SJSA1 (cell line): ENCODE results near the gene VIL1. TPM values are rescaled to one million over a fixed set of nuclear protein-coding genes. Genes with fewer than 3 reads are reported as not detected.

ENCODE experiments used
- DNase-seq, 2 experiments: peaks; one replicate each; pipeline ENCODE4 v3.0.0-alpha.2; 2015 to 2020; ENCODE audit warnings: low spot score in 2 of 2, low read depth in 1 of 2
- H3K27ac ChIP-seq: fragments of 250-450 bp; sonication (Bioruptor Pico); 2 replicates; pipeline ENCODE4 v1.5.1; 2020; ENCODE audit warnings: mild to moderate bottlenecking, moderate library complexity
- H3K27me3 ChIP-seq: fragments of 250-450 bp; sonication (Bioruptor Pico); replicated peaks from 2 replicates; pipeline ENCODE4 v1.5.1; 2020; ENCODE audit warnings: mild to moderate bottlenecking, moderate library complexity
- H3K36me3 ChIP-seq: fragments of 250-450 bp; sonication (Bioruptor Pico); 2 replicates; pipeline ENCODE4 v1.5.1; 2020; ENCODE audit warnings: mild to moderate bottlenecking
- H3K4me1 ChIP-seq: fragments of 250-450 bp; sonication (Bioruptor Pico); replicated peaks from 2 replicates; pipeline ENCODE4 v1.6.1; 2021; ENCODE audit warnings: mild to moderate bottlenecking
- H3K4me3 ChIP-seq: fragments of 250-450 bp; sonication (Bioruptor Pico); 2 replicates; pipeline ENCODE4 v1.5.1; 2020; ENCODE audit warnings: mild to moderate bottlenecking
- H3K9me3 ChIP-seq: fragments of 250-450 bp; sonication (Bioruptor Pico); replicated peaks from 2 replicates; pipeline ENCODE4 v1.5.1; 2020; ENCODE audit warnings: mild to moderate bottlenecking
- total RNA-seq: library from RNA; depleted of rRNA; stranded (reverse); fragments of >200 nt; shearing (Covaris generic); gene quantifications from 2 replicates; pipeline ENCODE4 v1.2.3, GENCODE V29; 2014

The VIL1 gene
- total RNA-seq, 1 experiment from 2014 or later: not detected

GRCh38 chr2:218397820-218398436 lies 21.0 kb upstream of the VIL1 start:
- H3K27ac ChIP-seq: no peak overlapping the region
- no peaks in the 10 kb centered on the region for H3K9me3 ChIP-seq
- H3K36me3 ChIP-seq: peaks cover 21% of the 10 kb centered on the region
- no peaks in the 10 kb centered on the region for H3K27me3 ChIP-seq
- H3K4me3 ChIP-seq: no peak overlapping the region
- DNase-seq: no peak
- peaks cover 31% of the 10 kb centered on the region for H3K4me1 ChIP-seq

DNA sequence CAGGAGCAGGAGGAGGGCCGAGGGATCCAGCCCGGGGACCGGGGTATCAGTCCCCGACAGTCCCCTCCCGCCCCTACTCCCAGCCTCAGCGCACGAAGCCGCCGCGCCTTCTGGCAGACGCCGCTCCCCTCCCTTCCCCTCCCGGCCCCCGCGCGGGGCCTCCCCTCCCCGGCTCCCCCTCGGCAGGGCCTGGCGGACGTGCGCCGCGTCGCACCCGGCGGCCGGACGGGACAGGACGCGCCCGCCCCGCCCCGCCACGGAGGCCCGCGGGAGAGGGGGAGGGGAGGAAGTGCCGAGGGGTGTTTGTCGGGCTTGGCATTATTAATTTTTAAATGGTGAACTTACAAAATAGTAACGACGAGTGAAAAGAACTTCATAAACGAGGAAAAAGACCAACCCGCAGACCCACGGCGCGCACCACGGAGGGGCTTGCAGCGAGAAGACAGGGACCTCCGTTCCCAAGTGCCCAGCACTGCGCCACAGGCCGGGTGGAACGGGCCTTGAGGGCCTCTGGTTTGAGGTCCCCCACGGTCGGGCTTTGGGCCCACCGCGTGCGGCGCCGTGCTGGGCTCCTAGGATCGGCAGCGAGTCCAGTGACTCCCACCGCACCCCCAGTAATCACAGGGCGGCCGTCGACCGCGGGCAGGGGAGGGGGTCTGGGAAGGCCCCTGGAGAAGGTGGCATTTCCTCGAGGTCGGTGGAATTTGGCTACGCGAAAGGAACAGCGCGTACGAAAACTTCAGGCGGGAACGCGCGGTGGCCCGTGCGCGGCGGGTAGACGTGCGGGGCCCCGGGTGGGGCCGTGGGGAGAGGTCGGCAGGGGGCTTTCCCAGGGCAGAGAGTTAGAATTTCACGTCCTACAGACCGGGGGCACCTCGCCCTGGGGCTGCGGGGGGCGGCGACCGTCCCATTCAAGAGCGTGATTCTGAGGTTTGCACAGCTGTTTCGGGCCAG lies 20.2 kb upstream of the VIL1 start:
- DNase-seq: no peak
- H3K4me3 ChIP-seq: peak overlapping the region; percentile 86
- peaks cover 31% of the 10 kb centered on the region for H3K4me1 ChIP-seq

GRCh38 chr2:218399391-218400166 lies 19.3 kb upstream of the VIL1 start, which contains the start of gene CTDSP1:
TSS of gene CTDSP1 (plus strand) at chr2:218399868. CDS start at chr2:218400091, 223 bp downstream.
- DNase-seq: peak; percentile 93 to 96
- Histone ChIP-seq H3K36me3 (peaks cover 37% of the 10 kb centered on the region), H3K27ac (peak within 1 kb of the TSS; percentile 92), H3K4me3 (peak within 1 kb of the TSS; percentile 86), H3K4me1 (peaks cover 31% of the 10 kb centered on the region), H3K9me3 (no peaks in the 10 kb centered on the region), H3K27me3 (no peaks in the 10 kb centered on the region)

More for the DNA sequence above, 20.2 kb upstream of the VIL1 start:
- Histone ChIP-seq H3K36me3 (peaks cover 29% of the 10 kb centered on the region), H3K27ac (peak overlapping the region; percentile 54), H3K9me3 (no peaks in the 10 kb centered on the region), H3K27me3 (no peaks in the 10 kb centered on the region)

DNA sequence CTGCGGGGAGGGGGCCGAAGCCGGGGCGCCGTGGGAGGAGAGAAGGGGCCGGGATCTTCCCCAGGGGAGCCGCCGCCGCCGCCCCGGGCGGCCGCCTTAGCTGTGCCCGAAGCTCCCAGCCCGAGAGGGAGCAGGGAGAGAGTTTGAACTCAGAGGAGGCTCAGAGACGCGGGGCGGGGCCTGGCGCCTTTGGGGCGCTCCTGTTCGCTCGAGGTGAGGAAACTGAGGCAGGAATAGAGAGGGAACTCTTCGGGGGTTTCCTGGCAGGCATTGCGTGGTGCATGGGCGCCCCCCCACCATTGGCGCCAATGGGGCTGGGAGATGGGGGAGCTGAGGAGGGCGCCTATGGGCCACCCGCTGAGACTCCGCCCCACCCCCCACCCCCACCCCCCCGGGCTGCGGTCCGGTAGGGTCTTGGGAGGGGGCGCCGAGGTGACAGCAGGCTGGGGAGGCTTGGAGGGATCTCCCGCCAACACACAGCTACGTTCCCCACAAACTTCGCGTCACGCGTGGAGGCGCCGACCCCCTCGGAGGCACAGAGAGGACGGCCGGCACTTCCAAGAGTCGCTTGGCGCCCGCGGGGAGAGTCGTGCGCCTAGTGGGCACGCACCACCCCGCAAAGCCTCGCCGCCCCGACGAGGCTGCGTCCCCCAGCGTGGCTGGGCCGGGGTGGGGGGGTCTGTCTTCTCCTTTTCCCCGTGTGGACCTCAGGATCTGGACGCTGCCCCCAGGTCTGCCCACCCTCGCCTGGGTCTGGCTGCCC lies 18.6 kb upstream of the VIL1 start:
- no peaks in the 10 kb centered on the region for H3K27me3 ChIP-seq
- H3K27ac ChIP-seq: peak overlapping the region; percentile 92
- peaks cover 43% of the 10 kb centered on the region for H3K36me3 ChIP-seq
- peaks cover 34% of the 10 kb centered on the region for H3K4me1 ChIP-seq
- DNase-seq: peak in 1 of 2 experiments; percentile 57
- H3K9me3 ChIP-seq: no peaks in the 10 kb centered on the region
- H3K4me3 ChIP-seq: peak overlapping the region; percentile 86

DNA sequence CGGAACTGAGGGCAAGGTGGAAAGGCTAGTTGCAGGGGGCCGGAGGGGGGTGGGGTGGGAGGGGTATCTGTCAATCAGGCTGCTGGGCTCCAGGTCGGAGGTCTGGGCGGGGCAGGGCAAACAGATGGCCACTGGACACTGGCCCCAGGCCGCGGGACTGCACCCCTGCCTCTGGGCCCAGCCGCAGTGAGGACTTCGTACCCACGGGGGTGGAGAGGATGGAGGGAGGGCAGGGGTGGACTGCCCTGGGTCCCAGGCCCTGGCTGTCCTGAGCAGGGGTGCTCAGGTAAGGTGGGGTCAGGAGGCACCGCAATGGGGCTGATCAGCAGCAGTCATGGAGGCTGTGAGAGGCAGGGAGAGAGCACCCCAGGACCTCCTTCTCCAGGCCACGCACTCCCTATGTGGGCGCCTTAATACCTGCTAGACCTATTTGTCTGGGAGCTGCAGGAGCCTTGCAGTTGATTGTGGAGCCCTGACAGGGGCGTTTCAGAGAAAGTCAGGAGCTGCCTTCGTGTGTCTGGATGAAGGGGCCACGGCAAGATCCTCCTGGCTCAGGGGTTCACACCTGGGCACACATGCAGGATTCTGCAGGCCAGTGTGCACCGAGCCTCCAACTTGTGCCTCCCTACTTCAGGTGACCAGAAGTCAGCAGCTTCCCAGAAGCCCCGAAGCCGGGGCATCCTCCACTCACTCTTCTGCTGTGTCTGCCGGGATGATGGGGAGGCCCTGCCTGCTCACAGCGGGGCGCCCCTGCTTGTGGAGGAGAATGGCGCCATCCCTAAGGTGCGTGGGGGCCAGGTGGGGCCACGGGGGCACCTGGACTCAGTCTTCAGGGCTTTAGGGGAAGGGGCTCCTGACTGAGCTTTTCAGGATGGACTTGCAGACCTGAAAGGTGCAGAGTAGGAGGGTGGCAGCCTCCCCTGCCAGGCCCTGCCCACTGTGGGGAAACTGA lies 17.7 kb upstream of the VIL1 start:
- Histone ChIP-seq H3K9me3 (no peaks in the 10 kb centered on the region), H3K27me3 (no peaks in the 10 kb centered on the region), H3K4me3 (peak overlapping the region; percentile 86), H3K4me1 (peaks cover 37% of the 10 kb centered on the region), H3K36me3 (peaks cover 49% of the 10 kb centered on the region), H3K27ac (no peak overlapping the region)
- DNase-seq: no peak

GRCh38 chr2:218401890-218402289 lies 17.0 kb upstream of the VIL1 start:
- Histone ChIP-seq H3K4me1 (peaks cover 36% of the 10 kb centered on the region), H3K36me3 (peaks cover 49% of the 10 kb centered on the region), H3K4me3 (no peak overlapping the region), H3K9me3 (no peaks in the 10 kb centered on the region), H3K27me3 (no peaks in the 10 kb centered on the region), H3K27ac (no peak overlapping the region)
- no peak for DNase-seq

DNA sequence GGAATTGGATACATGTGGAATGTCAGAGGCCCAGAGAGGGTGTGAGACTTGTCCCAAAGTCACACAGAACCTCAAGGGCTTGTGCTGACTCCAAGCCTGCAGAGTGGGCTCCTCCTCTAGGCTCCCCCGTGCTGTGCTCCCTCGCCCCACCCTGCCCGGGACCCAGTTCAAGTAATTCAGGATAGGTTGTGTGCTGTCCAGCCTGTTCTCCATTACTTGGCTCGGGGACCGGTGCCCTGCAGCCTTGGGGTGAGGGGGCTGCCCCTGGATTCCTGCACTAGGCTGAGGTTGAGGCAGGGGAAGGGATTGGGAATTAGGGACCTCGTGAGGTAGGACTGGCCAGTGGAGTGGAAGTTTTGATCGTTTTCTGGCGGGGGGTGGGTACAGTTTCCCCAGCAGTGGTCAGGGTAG lies 16.4 kb upstream of the VIL1 start:
- Histone ChIP-seq H3K27me3 (no peaks in the 10 kb centered on the region), H3K4me1 (peaks cover 36% of the 10 kb centered on the region), H3K9me3 (no peaks in the 10 kb centered on the region), H3K36me3 (peaks cover 49% of the 10 kb centered on the region), H3K4me3 (no peak overlapping the region), H3K27ac (no peak overlapping the region)
- DNase-seq: no peak

DNA sequence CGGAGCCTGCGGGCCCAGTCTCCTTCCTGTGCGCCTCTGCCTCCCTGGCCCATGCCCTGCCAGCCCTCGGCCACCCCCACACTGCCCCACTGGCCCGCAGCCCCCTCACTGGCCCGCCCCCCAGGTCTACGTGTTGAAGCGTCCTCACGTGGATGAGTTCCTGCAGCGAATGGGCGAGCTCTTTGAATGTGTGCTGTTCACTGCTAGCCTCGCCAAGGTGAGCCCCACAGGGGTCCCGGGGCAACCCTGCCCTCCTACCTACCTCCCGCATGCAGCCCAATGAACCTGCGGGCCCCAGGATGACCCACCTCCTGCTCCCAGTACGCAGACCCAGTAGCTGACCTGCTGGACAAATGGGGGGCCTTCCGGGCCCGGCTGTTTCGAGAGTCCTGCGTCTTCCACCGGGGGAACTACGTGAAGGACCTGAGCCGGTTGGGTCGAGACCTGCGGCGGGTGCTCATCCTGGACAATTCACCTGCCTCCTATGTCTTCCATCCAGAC lies 16.0 kb upstream of the VIL1 start:
- H3K27ac ChIP-seq: no peak overlapping the region
- H3K4me3 ChIP-seq: no peak overlapping the region
- peaks cover 49% of the 10 kb centered on the region for H3K36me3 ChIP-seq
- peaks cover 36% of the 10 kb centered on the region for H3K4me1 ChIP-seq
- H3K27me3 ChIP-seq: no peaks in the 10 kb centered on the region
- H3K9me3 ChIP-seq: no peaks in the 10 kb centered on the region
- DNase-seq: no peak

DNA sequence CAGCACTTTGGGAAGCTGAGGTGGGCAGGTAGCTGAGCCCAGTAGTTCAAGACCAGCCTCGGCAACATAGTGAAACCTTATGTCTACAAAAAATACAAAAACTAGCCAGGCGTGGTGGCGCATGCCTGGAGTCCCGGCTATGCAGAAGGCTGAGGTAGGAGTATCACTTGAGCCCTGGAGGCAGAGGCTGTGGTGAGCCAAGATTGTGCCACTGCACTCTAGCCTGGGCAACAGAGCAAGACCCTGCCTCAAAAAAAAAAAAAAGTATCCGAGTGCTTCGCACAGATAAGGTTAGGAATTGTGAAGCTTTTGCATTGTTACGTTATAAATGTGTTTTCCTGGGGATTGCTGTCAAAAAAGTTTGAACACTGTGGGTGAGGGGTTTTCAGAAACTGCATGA lies 15.1 kb upstream of the VIL1 start:
- Histone ChIP-seq H3K27ac (no peak overlapping the region), H3K27me3 (no peaks in the 10 kb centered on the region), H3K4me3 (no peak overlapping the region), H3K9me3 (no peaks in the 10 kb centered on the region), H3K36me3 (peaks cover 49% of the 10 kb centered on the region), H3K4me1 (peaks cover 33% of the 10 kb centered on the region)
- no peak for DNase-seq

DNA sequence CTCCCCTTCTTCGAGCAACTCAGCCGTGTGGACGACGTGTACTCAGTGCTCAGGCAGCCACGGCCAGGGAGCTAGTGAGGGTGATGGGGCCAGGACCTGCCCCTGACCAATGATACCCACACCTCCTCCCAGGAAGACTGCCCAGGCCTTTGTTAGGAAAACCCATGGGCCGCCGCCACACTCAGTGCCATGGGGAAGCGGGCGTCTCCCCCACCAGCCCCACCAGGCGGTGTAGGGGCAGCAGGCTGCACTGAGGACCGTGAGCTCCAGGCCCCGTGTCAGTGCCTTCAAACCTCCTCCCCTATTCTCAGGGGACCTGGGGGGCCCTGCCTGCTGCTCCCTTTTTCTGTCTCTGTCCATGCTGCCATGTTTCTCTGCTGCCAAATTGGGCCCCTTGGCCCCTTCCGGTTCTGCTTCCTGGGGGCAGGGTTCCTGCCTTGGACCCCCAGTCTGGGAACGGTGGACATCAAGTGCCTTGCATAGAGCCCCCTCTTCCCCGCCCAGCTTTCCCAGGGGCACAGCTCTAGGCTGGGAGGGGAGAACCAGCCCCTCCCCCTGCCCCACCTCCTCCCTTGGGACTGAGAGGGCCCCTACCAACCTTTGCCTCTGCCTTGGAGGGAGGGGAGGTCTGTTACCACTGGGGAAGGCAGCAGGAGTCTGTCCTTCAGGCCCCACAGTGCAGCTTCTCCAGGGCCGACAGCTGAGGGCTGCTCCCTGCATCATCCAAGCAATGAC lies 14.4 kb upstream of the VIL1 start:
- no peak for DNase-seq
- peaks cover 49% of the 10 kb centered on the region for H3K36me3 ChIP-seq
- no peaks in the 10 kb centered on the region for H3K9me3 ChIP-seq
- no peak overlapping the region for H3K27ac ChIP-seq
- peaks cover 26% of the 10 kb centered on the region for H3K4me1 ChIP-seq
- H3K27me3 ChIP-seq: no peaks in the 10 kb centered on the region
- H3K4me3 ChIP-seq: no peak overlapping the region

DNA sequence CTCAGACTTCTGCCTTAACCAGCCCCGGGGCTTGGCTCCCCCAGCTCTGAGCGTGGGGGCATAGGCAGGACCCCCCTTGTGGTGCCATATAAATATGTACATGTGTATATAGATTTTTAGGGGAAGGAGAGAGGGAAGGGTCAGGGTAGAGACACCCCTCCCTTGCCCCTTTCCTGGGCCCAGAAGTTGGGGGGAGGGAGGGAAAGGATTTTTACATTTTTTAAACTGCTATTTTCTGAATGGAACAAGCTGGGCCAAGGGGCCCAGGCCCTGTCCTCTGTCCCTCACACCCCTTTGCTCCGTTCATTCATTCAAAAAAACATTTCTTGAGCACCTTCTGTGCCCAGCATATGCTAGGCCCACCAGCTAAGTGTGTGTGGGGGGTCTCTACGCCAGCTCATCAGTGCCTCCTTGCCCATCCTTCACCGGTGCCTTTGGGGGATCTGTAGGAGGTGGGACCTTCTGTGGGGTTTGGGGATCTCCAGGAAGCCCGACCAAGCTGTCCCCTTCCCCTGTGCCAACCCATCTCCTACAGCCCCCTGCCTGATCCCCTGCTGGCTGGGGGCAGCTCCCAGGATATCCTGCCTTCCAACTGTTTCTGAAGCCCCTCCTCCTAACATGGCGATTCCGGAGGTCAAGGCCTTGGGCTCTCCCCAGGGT lies 13.7 kb upstream of the VIL1 start:
- Histone ChIP-seq H3K27me3 (no peaks in the 10 kb centered on the region), H3K36me3 (peaks cover 46% of the 10 kb centered on the region), H3K4me1 (peaks cover 25% of the 10 kb centered on the region), H3K27ac (no peak overlapping the region), H3K4me3 (no peak overlapping the region), H3K9me3 (no peaks in the 10 kb centered on the region)
- DNase-seq: no peak
